Measurements from ENCODE around the gene ADK.

Gene ADK

DNA sequence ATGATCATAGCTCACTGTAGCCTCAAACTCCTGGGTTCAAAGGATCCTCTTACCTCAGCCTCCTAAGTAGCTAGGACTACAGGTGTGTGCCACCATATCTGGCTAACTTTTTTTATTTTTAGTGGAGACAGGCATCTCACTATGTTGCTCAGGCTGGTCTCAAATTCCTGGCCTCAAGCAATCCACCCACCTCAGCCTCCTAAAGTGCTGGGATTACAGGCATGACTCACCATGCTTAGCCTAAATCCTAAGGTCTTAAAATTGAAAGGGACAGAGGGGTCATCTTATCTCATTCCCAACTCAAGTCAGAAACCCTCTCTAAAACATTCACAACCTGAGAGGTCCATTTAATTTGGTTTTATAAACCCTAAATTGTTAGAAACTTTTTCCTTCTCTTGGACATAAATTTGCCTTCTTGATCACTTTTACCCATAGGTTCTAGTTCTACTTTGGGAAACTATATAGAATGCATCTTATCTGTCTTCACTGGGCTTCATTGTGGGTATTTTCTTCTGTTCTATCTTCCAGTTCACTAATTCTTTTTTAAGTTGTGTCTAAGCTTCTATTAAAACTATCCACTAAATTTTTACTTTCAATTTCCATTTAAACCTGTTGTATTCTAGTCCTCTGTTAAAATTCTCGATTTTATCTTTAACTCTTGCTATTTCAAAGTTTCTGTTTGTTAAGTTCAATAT is 492.0 kb downstream of the ADK start:
- no peak for DNase-seq (ENCODE audit: low read depth)
- TF ChIP-seq, protein P1, sequence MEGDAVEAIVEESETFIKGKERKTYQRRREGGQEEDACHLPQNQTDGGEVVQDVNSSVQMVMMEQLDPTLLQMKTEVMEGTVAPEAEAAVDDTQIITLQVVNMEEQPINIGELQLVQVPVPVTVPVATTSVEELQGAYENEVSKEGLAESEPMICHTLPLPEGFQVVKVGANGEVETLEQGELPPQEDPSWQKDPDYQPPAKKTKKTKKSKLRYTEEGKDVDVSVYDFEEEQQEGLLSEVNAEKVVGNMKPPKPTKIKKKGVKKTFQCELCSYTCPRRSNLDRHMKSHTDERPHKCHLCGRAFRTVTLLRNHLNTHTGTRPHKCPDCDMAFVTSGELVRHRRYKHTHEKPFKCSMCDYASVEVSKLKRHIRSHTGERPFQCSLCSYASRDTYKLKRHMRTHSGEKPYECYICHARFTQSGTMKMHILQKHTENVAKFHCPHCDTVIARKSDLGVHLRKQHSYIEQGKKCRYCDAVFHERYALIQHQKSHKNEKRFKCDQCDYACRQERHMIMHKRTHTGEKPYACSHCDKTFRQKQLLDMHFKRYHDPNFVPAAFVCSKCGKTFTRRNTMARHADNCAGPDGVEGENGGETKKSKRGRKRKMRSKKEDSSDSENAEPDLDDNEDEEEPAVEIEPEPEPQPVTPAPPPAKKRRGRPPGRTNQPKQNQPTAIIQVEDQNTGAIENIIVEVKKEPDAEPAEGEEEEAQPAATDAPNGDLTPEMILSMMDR (IDR thresholded peaks at IDR 0.05; ENCODE audit: low read depth, low read length, missing control alignments) = no peak
- H3K4me3 ChIP-seq (ENCODE audit: low read depth, low read length) = no peak overlapping the region

DNA sequence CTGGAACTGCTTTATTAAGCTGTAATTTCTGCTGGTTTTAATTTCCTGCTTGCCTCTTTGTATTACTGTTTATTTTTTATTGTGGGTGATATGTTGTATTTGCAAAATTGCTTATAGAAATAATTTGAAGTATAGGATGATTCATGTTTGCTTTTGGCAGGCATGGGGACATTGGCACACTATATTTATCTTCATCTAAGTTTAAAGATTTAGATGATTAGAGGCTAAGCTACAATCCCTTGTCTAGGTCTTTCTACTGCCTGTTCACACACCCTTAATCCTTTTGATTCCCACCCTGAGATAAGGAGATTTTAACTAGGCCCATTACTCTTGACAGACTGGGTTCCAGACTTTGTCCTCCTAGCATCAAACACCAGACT is 492.6 kb downstream of the ADK start:
- TF ChIP-seq, protein P1 (IDR thresholded peaks at IDR 0.05; ENCODE audit: low read depth, low read length, missing control alignments) = no peak
- DNase-seq (ENCODE audit: low read depth) = no peak
- no peak overlapping the region for H3K4me3 ChIP-seq (ENCODE audit: low read depth, low read length)

DNA sequence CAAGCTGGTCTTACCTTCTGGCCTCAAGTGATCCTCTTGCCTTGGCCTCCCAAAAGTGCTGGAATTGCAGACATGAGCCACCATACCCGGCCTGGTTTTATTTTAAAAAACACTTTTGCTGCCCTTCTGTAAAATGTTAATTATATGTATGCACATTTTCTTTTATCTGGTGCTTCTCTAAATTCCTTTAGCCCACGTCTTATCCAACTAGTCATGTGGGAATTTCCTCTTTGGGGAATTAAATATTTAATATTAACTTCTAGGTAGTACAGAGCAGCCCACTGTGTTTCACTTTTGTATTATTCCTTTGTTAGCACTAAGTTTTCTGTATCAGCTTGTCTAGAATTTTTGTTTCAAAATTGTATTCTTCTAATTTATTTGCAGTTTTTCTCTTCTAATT is 493.7 kb downstream of the ADK start:
- H3K4me3 ChIP-seq (ENCODE audit: low read depth, low read length) = no peak overlapping the region
- no peak for DNase-seq (ENCODE audit: low read depth)

DNA sequence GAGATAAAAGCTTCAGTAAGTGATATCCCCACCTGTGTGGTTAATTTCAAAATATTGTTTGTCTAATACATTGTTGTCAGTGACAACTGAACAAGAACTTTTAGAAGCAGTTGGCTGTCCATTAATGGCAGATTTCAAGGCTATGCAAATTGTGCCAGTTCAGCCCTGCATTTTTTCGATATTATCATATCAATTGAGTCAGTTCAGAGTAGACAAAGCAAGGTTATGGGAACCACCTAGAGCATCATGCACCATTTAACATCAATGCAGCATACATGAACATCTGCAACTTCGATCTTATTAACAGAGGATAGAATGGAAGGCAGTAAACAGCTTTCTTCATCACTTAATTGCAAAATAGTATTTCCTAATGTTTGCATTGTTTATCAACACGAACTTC is 494.7 kb downstream of the ADK start:
- DNase-seq (ENCODE audit: low read depth) = no peak
- TF ChIP-seq, protein P1 (IDR thresholded peaks at IDR 0.05; ENCODE audit: low read depth, low read length, missing control alignments) = no peak
- no peak overlapping the region for H3K4me3 ChIP-seq (ENCODE audit: low read depth, low read length)

More for the DNA sequence above, 493.7 kb downstream of the ADK start:
- TF ChIP-seq, protein P1 (IDR thresholded peaks at IDR 0.05; ENCODE audit: low read depth, low read length, missing control alignments) = no peak

DNA sequence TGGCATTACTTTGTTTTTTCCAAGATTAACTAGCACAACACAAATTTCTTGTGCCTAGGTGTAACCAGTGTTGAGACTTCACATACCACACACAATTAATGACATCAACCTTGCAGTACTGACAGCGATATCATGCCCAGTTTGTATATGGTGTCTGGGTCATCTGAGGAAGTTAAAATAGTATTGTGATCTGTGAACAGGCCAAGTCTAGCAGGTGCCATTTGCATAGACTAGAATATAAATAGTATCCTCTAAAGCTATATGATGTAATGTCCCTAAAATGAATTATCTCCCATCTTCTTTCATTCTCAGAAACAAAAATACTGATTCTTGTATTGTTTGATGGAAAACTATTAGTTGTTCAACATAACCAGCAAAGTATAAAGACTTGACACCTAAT is 499.6 kb downstream of the ADK start:
- TF ChIP-seq, protein P1 (IDR thresholded peaks at IDR 0.05; ENCODE audit: low read depth, low read length, missing control alignments) = no peak
- no peak overlapping the region for H3K4me3 ChIP-seq (ENCODE audit: low read depth, low read length)
- DNase-seq (ENCODE audit: low read depth) = no peak

DNA sequence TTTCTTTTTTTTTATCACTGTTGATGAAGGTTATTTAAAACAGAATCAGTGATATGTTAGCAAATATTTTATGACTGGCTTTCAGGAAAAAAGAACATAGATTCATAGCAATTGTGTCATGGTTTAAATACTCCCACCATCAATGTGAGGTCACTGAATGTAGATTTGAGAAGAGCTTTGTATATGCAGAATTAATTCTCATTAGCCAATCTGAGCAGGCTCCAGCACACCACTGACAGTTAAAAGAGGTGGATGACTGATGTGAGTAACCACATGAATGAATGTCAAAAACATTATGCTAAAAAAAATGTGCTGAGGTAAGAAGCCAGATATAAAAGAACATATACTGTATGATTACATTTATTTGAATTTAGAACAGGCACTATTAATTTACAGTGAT is 500.5 kb downstream of the ADK start:
- DNase-seq (ENCODE audit: low read depth) = no peak
- H3K4me3 ChIP-seq (ENCODE audit: low read depth, low read length) = no peak overlapping the region
- TF ChIP-seq, protein P1 (IDR thresholded peaks at IDR 0.05; ENCODE audit: low read depth, low read length, missing control alignments) = no peak

DNA sequence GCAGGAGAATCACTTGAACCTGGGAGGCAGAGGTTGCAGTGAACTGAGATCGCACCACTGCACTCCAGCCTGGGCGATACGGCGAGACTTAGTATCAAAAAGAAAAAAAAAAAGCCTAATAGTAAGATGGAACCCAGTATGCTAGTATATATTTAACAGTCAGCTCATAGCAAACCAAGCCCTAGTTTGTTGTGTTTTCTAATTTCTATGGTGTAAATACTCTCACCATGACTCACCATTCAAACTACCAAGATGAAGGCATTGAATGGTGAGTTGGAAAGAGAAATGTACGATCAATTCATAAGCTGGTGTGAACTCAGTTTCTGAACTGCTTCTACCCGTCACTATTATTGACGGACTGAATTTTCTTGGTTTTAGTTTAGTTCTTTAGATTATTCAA is 501.6 kb downstream of the ADK start:
- TF ChIP-seq, protein P1 (IDR thresholded peaks at IDR 0.05; ENCODE audit: low read depth, low read length, missing control alignments) = no peak
- H3K4me3 ChIP-seq (ENCODE audit: low read depth, low read length) = no peak overlapping the region
- DNase-seq (ENCODE audit: low read depth) = no peak

All from GM12864 (cell line).